Adipocyte (in vitro differentiated cells): Measurements from ENCODE around the gene CYBB.
"Not testable (repeated sequence)": the region's sequence is repeated elsewhere in the genome, so short reads cannot be mapped to it uniquely, and the experiment has no call there.

Experiments used
- DNase-seq: peaks from one replicate; pipeline ENCODE4 v3.0.0-alpha.2; 2015; ENCODE audit warnings: low read depth
- H3K27me3 ChIP-seq: replicated peaks from 2 replicates; pipeline ENCODE4 v1.7.0; 2013; ENCODE audit warnings: mild to moderate bottlenecking, low read length, moderate library complexity; ENCODE audit not compliant: control insufficient read depth, insufficient read depth
- H3K36me3 ChIP-seq: 2 replicates; pipeline ENCODE4 v1.7.0; 2013; ENCODE audit warnings: low read length, mild to moderate bottlenecking, moderate library complexity; ENCODE audit not compliant: control insufficient read depth, insufficient read depth, severe bottlenecking
- H3K4me1 ChIP-seq: 2 replicates; pipeline ENCODE4 v1.7.0; 2013; ENCODE audit warnings: mild to moderate bottlenecking, low read length, moderate library complexity; ENCODE audit not compliant: control insufficient read depth, insufficient read depth
- H3K4me3 ChIP-seq: 2 replicates; pipeline ENCODE4 v1.7.0; 2013; ENCODE audit warnings: mild to moderate bottlenecking, low read length, moderate library complexity
- H3K9ac ChIP-seq: 2 replicates; pipeline ENCODE4 v1.7.0; 2013; ENCODE audit warnings: mild to moderate bottlenecking, low read length, moderate library complexity
- H3K9me3 ChIP-seq: 2 replicates; pipeline ENCODE4 v1.7.0; 2013; ENCODE audit warnings: mild to moderate bottlenecking, low read length, moderate library complexity; ENCODE audit not compliant: control insufficient read depth

The CYBB gene

GRCh38 chrX:37759878-37760418, 19.9 kb upstream of the CYBB start:
- no peaks in the 10 kb centered on the region for H3K36me3 ChIP-seq
- no peak overlapping the region for H3K9ac ChIP-seq
- no peak for DNase-seq
- H3K27me3 ChIP-seq = peaks cover 8% of the 10 kb centered on the region
- no peaks in the 10 kb centered on the region for H3K4me1 ChIP-seq
- H3K9me3 ChIP-seq = peaks cover 5% of the 10 kb centered on the region
- H3K4me3 ChIP-seq = no peak overlapping the region

- no peaks in the 10 kb centered on the region for H3K36me3 ChIP-seq
- no peak overlapping the region for H3K4me3 ChIP-seq
- H3K9me3 ChIP-seq = peaks cover 5% of the 10 kb centered on the region
- no peaks in the 10 kb centered on the region for H3K4me1 ChIP-seq
- peaks cover 13% of the 10 kb centered on the region for H3K27me3 ChIP-seq
- H3K9ac ChIP-seq = no peak overlapping the region
- no peak for DNase-seq
Observed at GRCh38 chrX:37763400-37763799, 16.5 kb upstream of the CYBB start.

- Histone ChIP-seq H3K9me3 (peaks cover 4% of the 10 kb centered on the region), H3K4me1 (no peaks in the 10 kb centered on the region), H3K9ac (no peak overlapping the region), H3K4me3 (no peak overlapping the region), H3K36me3 (no peaks in the 10 kb centered on the region), H3K27me3 (peaks cover 13% of the 10 kb centered on the region)
- DNase-seq = no peak
Observed at GRCh38 chrX:37765507-37765906, 14.4 kb upstream of the CYBB start.

GRCh38 chrX:37767430-37767829, 12.4 kb upstream of the CYBB start:
- no peak overlapping the region for H3K9ac ChIP-seq
- no peak overlapping the region for H3K4me3 ChIP-seq
- H3K27me3 ChIP-seq = peaks cover 5% of the 10 kb centered on the region
- H3K36me3 ChIP-seq = no peaks in the 10 kb centered on the region
- H3K9me3 ChIP-seq = no peaks in the 10 kb centered on the region
- no peaks in the 10 kb centered on the region for H3K4me1 ChIP-seq
- DNase-seq = no peak

- not testable (repeated sequence) for H3K36me3 ChIP-seq
Observed at GRCh38 chrX:37768866-37769265, 11.0 kb upstream of the CYBB start.

GRCh38 chrX:37776283-37776986, 3.4 kb upstream of the CYBB start:
- Histone ChIP-seq H3K4me3 (no peak overlapping the region), H3K36me3 (no peaks in the 10 kb centered on the region), H3K9me3 (no peaks in the 10 kb centered on the region), H3K4me1 (no peaks in the 10 kb centered on the region), H3K9ac (no peak overlapping the region), H3K27me3 (peaks cover 6% of the 10 kb centered on the region)
- no peak for DNase-seq

More at GRCh38 chrX:37768866-37769265, 11.0 kb upstream of the CYBB start:
- not testable (repeated sequence) for H3K27me3 ChIP-seq, H3K9me3 ChIP-seq, H3K4me3 ChIP-seq, DNase-seq, H3K4me1 ChIP-seq, H3K9ac ChIP-seq

- Histone ChIP-seq H3K4me3 (no peak overlapping the region), H3K9me3 (no peaks in the 10 kb centered on the region), H3K9ac (no peak overlapping the region), H3K36me3 (no peaks in the 10 kb centered on the region), H3K4me1 (no peaks in the 10 kb centered on the region), H3K27me3 (peaks cover 10% of the 10 kb centered on the region)
- DNase-seq = no peak
Observed at GRCh38 chrX:37776987-37777325, 2.9 kb upstream of the CYBB start.

- Histone ChIP-seq H3K9ac (no peak overlapping the region), H3K4me3 (no peak overlapping the region), H3K9me3 (no peaks in the 10 kb centered on the region), H3K36me3 (no peaks in the 10 kb centered on the region), H3K4me1 (no peaks in the 10 kb centered on the region), H3K27me3 (peaks cover 22% of the 10 kb centered on the region)
- no peak for DNase-seq
Observed at GRCh38 chrX:37781081-37781480, 1.2 kb downstream of the CYBB start.

GRCh38 chrX:37781814-37782213, 2.0 kb downstream of the CYBB start:
- Histone ChIP-seq H3K9me3 (no peaks in the 10 kb centered on the region), H3K27me3 (peaks cover 22% of the 10 kb centered on the region), H3K9ac (no peak overlapping the region), H3K36me3 (no peaks in the 10 kb centered on the region), H3K4me1 (no peaks in the 10 kb centered on the region), H3K4me3 (no peak overlapping the region)
- no peak for DNase-seq

GRCh38 chrX:37782359-37782758, 2.5 kb downstream of the CYBB start:
- Histone ChIP-seq H3K27me3 (peaks cover 22% of the 10 kb centered on the region), H3K36me3 (no peaks in the 10 kb centered on the region), H3K9me3 (no peaks in the 10 kb centered on the region), H3K4me1 (no peaks in the 10 kb centered on the region), H3K4me3 (no peak overlapping the region), H3K9ac (no peak overlapping the region)
- no peak for DNase-seq

- peaks cover 22% of the 10 kb centered on the region for H3K27me3 ChIP-seq
Observed at GRCh38 chrX:37783305-37783704, 3.4 kb downstream of the CYBB start.

GRCh38 chrX:37785569-37785968, 5.7 kb downstream of the CYBB start:
- Histone ChIP-seq H3K4me1 (no peaks in the 10 kb centered on the region), H3K4me3 (no peak overlapping the region), H3K36me3 (no peaks in the 10 kb centered on the region), H3K9ac (no peak overlapping the region), H3K27me3 (peaks cover 26% of the 10 kb centered on the region), H3K9me3 (no peaks in the 10 kb centered on the region)
- DNase-seq = no peak

More at GRCh38 chrX:37783305-37783704, 3.4 kb downstream of the CYBB start:
- Histone ChIP-seq H3K4me1 (no peaks in the 10 kb centered on the region), H3K9ac (no peak overlapping the region), H3K36me3 (no peaks in the 10 kb centered on the region), H3K9me3 (no peaks in the 10 kb centered on the region), H3K4me3 (no peak overlapping the region)
- no peak for DNase-seq
